ENCODE measurements around the gene HTRA1. TPM values are rescaled to one million over a fixed set of nuclear protein-coding genes. Genes with fewer than 3 reads are reported as not detected.
A peak's percentile ranks its signal among the peaks of the same experiment; 100 is the strongest.

HTRA1 gene
- total RNA-seq, 2 experiments from 2014 or later = not detected

GRCh38 chr10:122490268-122490667 lies 28.9 kb downstream of the HTRA1 start:
- H3K27ac Mint-ChIP-seq = no peak overlapping the region
- ATAC-seq = no peak
- H3K4me1 Mint-ChIP-seq = peaks cover 16% of the 10 kb centered on the region
- H3K36me3 Mint-ChIP-seq (ENCODE audit: low read depth) = no peaks in the 10 kb centered on the region
- H3K9me3 Mint-ChIP-seq (ENCODE audit: low read depth) = no peaks in the 10 kb centered on the region
- ChIA-PET POLR2A (no interaction called here), CTCF (interaction anchor here (0.7 to 1.9 kb wide), 4 partner anchors 11 to 75 kb away, joined by 3 to 5 read pairs (median 4); no protein-coding TSS in a partner anchor)
- peak; percentile 13 for DNase-seq
- intact Hi-C loops (cut with DNase I, micrococcal nuclease) = no loop called here
- H3K4me3 Mint-ChIP-seq = no peak overlapping the region
- peaks cover 2% of the 10 kb centered on the region for H3K27me3 Mint-ChIP-seq

DNA sequence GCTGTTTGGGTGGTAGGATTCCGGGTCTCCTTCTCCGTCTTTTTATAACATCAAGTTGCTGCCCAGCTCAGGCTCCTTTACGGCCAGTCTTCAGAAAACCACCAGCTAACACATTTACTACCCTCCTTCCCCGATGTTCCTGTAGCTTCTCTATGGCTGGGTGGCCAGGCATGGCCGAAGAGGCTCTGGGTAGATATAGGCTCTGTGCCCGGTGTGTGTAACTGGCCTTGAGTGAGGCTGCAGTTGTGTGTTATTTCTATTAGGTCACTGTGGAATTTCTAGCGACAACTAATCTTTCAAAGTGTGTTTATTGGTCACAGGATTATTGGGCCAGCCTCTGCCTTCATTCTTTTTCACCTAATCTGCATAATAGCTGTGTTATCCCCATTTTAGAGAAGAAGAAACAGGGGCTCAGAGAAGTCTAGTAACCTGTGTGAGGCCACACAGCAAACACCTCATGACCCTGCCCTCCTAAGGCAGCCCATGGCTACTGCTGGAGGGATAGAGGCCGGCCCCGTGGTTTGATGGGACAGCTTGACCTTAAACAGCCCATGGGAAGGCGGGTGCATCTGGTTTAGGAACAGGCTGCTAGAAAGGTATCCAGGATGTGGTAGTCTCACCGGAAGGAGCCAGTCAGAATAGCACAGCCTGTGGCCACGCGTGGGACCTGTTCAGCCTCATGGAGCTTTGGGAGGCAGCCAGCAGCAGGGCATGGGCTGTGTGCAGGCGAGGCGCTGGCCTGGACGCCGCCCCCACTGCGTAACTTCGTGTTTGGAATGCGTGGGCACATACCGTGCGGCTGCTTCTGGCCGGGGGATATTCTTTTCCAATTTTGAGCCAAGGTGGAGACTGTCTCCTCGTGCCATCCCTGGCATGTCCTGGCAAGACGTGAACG lies 29.7 kb downstream of the HTRA1 start:
- Mint-ChIP-seq H3K27ac (no peak overlapping the region), H3K36me3 (ENCODE audit: low read depth) (no peaks in the 10 kb centered on the region), H3K27me3 (peaks cover 2% of the 10 kb centered on the region), H3K4me3 (no peak overlapping the region), H3K9me3 (ENCODE audit: low read depth) (no peaks in the 10 kb centered on the region), H3K4me1 (peaks cover 18% of the 10 kb centered on the region)
- DNase-seq (peak; percentile 68), ATAC-seq (peak; percentile 86)
- intact Hi-C loops (cut with DNase I, micrococcal nuclease) = no loop called here
- ChIA-PET CTCF (interaction anchor here (0.6 to 1.9 kb wide), 3 partner anchors 12 to 77 kb away, joined by 3 to 5 read pairs (median 4); no protein-coding TSS in a partner anchor), POLR2A (interaction anchor here (0.6 kb wide), 1 partner anchor 47 kb away, joined by 3 read pairs; no protein-coding TSS in a partner anchor)

GRCh38 chr10:122492006-122492405 lies 30.7 kb downstream of the HTRA1 start:
- ChIA-PET CTCF (interaction anchor here (1.9 kb wide), 1 partner anchor 73 kb away, joined by 4 read pairs; no protein-coding TSS in a partner anchor), POLR2A (no interaction called here)
- Mint-ChIP-seq H3K4me1 (peaks cover 22% of the 10 kb centered on the region), H3K27ac (no peak overlapping the region), H3K27me3 (peaks cover 2% of the 10 kb centered on the region), H3K4me3 (no peak overlapping the region), H3K9me3 (ENCODE audit: low read depth) (no peaks in the 10 kb centered on the region), H3K36me3 (ENCODE audit: low read depth) (no peaks in the 10 kb centered on the region)
- peak; percentile 25 for DNase-seq
- peak; percentile 47 for ATAC-seq
- intact Hi-C loops (cut with DNase I, micrococcal nuclease) = no loop called here

- intact Hi-C loops (cut with DNase I, micrococcal nuclease) = no loop called here
- CTCF ChIA-PET = interaction anchor here (1.1 kb wide), 1 partner anchor 72 kb away, joined by 3 read pairs; no protein-coding TSS in a partner anchor
- POLR2A ChIA-PET = no interaction called here
- H3K4me3 Mint-ChIP-seq = no peak overlapping the region
- H3K9me3 Mint-ChIP-seq (ENCODE audit: low read depth) = no peaks in the 10 kb centered on the region
- no peak for DNase-seq
- peaks cover 22% of the 10 kb centered on the region for H3K4me1 Mint-ChIP-seq
- ATAC-seq = no peak
- no peak overlapping the region for H3K27ac Mint-ChIP-seq
- H3K27me3 Mint-ChIP-seq = peaks cover 2% of the 10 kb centered on the region
- no peaks in the 10 kb centered on the region for H3K36me3 Mint-ChIP-seq (ENCODE audit: low read depth)
These were observed 31.7 kb downstream of the HTRA1 start for GRCh38 chr10:122492999-122493481.

DNA sequence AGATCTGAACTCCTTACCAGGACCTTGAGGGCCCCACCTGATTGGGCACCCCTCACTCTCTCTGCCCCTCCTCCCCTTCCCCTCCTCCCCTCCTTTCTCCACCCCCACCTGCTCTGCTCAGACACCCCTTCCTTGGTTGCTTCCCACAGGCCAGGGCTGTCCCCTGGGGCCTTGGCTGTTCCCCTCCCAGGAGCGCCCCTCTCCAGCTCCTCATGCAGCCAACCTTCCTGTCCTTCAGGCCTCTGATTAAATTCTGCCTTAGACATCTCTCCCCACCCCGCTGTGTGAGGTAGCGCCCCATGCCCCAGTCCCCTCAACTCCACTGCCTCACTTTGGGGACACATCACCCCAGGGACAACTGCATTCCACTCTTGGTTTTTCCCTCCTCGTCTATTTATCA lies 32.4 kb downstream of the HTRA1 start:
- no peak for ATAC-seq
- POLR2A ChIA-PET = no interaction called here
- CTCF ChIA-PET = interaction anchor here (0.8 to 1.1 kb wide), 2 partner anchors 72 to 125 kb away, joined by 3 to 4 read pairs; no protein-coding TSS in a partner anchor
- H3K27ac Mint-ChIP-seq = no peak overlapping the region
- H3K9me3 Mint-ChIP-seq (ENCODE audit: low read depth) = no peaks in the 10 kb centered on the region
- H3K4me3 Mint-ChIP-seq = no peak overlapping the region
- peaks cover 22% of the 10 kb centered on the region for H3K4me1 Mint-ChIP-seq
- H3K36me3 Mint-ChIP-seq (ENCODE audit: low read depth) = no peaks in the 10 kb centered on the region
- intact Hi-C loops (cut with DNase I, micrococcal nuclease) = no loop called here
- no peak for DNase-seq
- peaks cover 2% of the 10 kb centered on the region for H3K27me3 Mint-ChIP-seq

GRCh38 chr10:122494173-122494820 lies 32.9 kb downstream of the HTRA1 start:
- H3K4me3 Mint-ChIP-seq = no peak overlapping the region
- no peaks in the 10 kb centered on the region for H3K36me3 Mint-ChIP-seq (ENCODE audit: low read depth)
- POLR2A ChIA-PET = no interaction called here
- DNase-seq (no peak), ATAC-seq (no peak)
- H3K9me3 Mint-ChIP-seq (ENCODE audit: low read depth) = no peaks in the 10 kb centered on the region
- CTCF ChIA-PET = interaction anchor here (0.8 kb wide), 1 partner anchor 125 kb away, joined by 4 read pairs; no protein-coding TSS in a partner anchor
- no peak overlapping the region for H3K27ac Mint-ChIP-seq
- intact Hi-C loops (cut with DNase I, micrococcal nuclease) = no loop called here
- no peaks in the 10 kb centered on the region for H3K27me3 Mint-ChIP-seq
- peaks cover 22% of the 10 kb centered on the region for H3K4me1 Mint-ChIP-seq

GRCh38 chr10:122494833-122495232 lies 33.5 kb downstream of the HTRA1 start:
- Mint-ChIP-seq H3K27me3 (no peaks in the 10 kb centered on the region), H3K27ac (no peak overlapping the region), H3K9me3 (ENCODE audit: low read depth) (no peaks in the 10 kb centered on the region), H3K36me3 (ENCODE audit: low read depth) (no peaks in the 10 kb centered on the region), H3K4me3 (no peak overlapping the region), H3K4me1 (peaks cover 22% of the 10 kb centered on the region)
- ChIA-PET POLR2A (no interaction called here), CTCF (interaction anchor here (0.8 kb wide), 2 partner anchors 126 to 1542 kb away, joined by 3 to 4 read pairs; no protein-coding TSS in a partner anchor)
- intact Hi-C loops (cut with DNase I, micrococcal nuclease) = no loop called here
- DNase-seq = no peak
- ATAC-seq = no peak

- ChIA-PET CTCF (interaction anchor here (0.8 to 1.4 kb wide), 6 partner anchors 13 to 1543 kb away, joined by 3 to 4 read pairs (median 3); no protein-coding TSS in a partner anchor), POLR2A (no interaction called here)
- intact Hi-C loops (cut with DNase I, micrococcal nuclease) = no loop called here
- no peak for DNase-seq
- ATAC-seq = no peak
- H3K27ac Mint-ChIP-seq = no peak overlapping the region
- H3K4me1 Mint-ChIP-seq = peaks cover 20% of the 10 kb centered on the region
- H3K9me3 Mint-ChIP-seq (ENCODE audit: low read depth) = no peaks in the 10 kb centered on the region
- no peaks in the 10 kb centered on the region for H3K27me3 Mint-ChIP-seq
- no peak overlapping the region for H3K4me3 Mint-ChIP-seq
- no peaks in the 10 kb centered on the region for H3K36me3 Mint-ChIP-seq (ENCODE audit: low read depth)
These were observed 34.3 kb downstream of the HTRA1 start for GRCh38 chr10:122495406-122496340.

DNA sequence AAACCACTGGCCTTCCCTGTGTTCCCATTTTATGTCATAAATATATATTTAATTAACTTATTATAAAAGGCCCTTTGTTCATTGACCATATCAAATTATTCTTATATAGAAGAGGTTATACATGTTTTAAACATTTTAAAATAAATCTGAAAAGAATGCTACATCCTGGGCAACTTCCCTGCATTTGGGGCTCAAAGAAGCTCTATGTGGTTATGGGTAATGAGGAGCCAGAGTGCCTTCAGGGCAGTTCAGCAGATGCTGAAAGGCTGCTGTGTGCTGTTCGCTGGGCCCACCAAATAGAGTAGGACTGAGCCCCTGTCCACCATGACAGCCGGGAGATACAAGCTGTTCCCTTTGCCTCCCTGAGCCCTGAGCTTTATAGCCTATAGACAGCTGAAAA lies 35.9 kb downstream of the HTRA1 start:
- H3K4me1 Mint-ChIP-seq = peaks cover 6% of the 10 kb centered on the region
- H3K27ac Mint-ChIP-seq = no peak overlapping the region
- H3K9me3 Mint-ChIP-seq (ENCODE audit: low read depth) = no peaks in the 10 kb centered on the region
- H3K27me3 Mint-ChIP-seq = no peaks in the 10 kb centered on the region
- DNase-seq (no peak), ATAC-seq (no peak)
- POLR2A ChIA-PET = no interaction called here
- intact Hi-C loops (cut with DNase I, micrococcal nuclease) = no loop called here
- CTCF ChIA-PET = interaction anchor here (0.7 to 1.4 kb wide), 4 partner anchors 8 to 230 kb away, joined by 3 to 4 read pairs (median 4); no protein-coding TSS in a partner anchor
- no peaks in the 10 kb centered on the region for H3K36me3 Mint-ChIP-seq (ENCODE audit: low read depth)
- no peak overlapping the region for H3K4me3 Mint-ChIP-seq

GRCh38 chr10:122498521-122498920 lies 37.2 kb downstream of the HTRA1 start:
- H3K27me3 Mint-ChIP-seq = no peaks in the 10 kb centered on the region
- H3K4me3 Mint-ChIP-seq = no peak overlapping the region
- ChIA-PET POLR2A (no interaction called here), CTCF (interaction anchor here (0.7 kb wide), 1 partner anchor 60 kb away, joined by 3 read pairs; no protein-coding TSS in a partner anchor)
- H3K4me1 Mint-ChIP-seq = peaks cover 6% of the 10 kb centered on the region
- ATAC-seq = no peak
- H3K36me3 Mint-ChIP-seq (ENCODE audit: low read depth) = no peaks in the 10 kb centered on the region
- no peak for DNase-seq
- intact Hi-C loops (cut with DNase I, micrococcal nuclease) = no loop called here
- H3K27ac Mint-ChIP-seq = no peak overlapping the region
- H3K9me3 Mint-ChIP-seq (ENCODE audit: low read depth) = no peaks in the 10 kb centered on the region

- Mint-ChIP-seq H3K4me1 (peaks cover 6% of the 10 kb centered on the region), H3K36me3 (ENCODE audit: low read depth) (no peaks in the 10 kb centered on the region), H3K9me3 (ENCODE audit: low read depth) (no peaks in the 10 kb centered on the region), H3K4me3 (no peak overlapping the region), H3K27ac (no peak overlapping the region), H3K27me3 (no peaks in the 10 kb centered on the region)
- POLR2A ChIA-PET = no interaction called here
- ATAC-seq = no peak
- DNase-seq = no peak
- intact Hi-C loops (cut with DNase I, micrococcal nuclease) = no loop called here
- CTCF ChIA-PET = no interaction called here
These were observed 37.7 kb downstream of the HTRA1 start for GRCh38 chr10:122499012-122499411.
